GM18868 (cell line): ENCODE results near the gene GRIK1.

ENCODE experiments used
- ATAC-seq: cut with Tn5 transposase; IDR thresholded peaks from one replicate; pipeline ENCODE4 v1.9.1; 2021; ENCODE audit warnings: mild to moderate bottlenecking, moderate library complexity; ENCODE audit not compliant: unreplicated experiment

GRIK1 gene

DNA sequence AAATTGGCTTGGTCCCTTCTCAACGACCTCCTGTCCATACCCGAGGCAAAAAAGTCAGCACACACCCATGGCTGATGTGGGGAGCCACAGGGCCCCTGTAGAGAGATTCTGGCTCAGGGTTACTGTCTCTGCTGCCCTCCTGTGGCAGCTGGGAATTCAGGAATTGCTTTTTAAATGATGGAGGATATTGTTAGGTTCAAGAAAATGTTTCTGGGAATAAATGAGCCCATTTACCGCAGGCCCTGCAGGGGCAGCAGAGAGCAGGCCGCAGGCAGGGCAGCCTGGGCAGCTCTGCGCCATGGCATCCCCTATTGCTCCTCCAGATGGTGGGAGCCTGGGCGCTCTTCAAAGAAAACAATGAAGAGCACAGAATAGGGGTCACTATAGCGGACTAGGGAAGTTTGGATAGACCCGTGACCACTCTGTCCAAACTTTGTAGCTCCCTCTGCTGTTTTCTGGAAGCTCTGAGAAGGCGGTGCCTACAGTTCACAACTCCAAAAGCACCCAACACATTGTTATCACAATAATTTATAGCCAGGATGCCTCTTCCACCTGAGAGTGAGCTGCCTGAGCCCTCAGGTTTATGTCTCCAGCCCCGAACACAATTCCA lies 440.0 kb downstream of the GRIK1 start:
- no peak for ATAC-seq

DNA sequence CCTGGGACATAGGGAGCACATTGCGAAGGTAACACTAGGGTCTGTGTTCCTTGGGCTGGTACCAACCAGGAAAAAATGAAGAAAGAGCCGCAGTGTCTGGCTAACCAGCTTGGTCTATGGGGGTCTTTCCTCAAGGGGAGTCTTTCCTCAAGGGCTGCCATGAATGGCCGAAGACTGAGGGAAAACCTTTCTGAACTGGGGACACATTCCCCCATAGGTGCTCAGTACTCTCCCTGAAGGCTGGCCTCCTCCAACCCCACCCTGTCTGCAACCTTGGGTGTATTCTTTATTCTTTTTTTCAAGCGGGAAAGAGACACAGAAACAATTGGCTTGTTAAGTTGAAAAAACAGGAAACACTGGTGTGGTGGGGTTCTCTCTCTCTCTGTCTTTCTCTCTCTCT lies 440.6 kb downstream of the GRIK1 start:
- ATAC-seq = no peak

DNA sequence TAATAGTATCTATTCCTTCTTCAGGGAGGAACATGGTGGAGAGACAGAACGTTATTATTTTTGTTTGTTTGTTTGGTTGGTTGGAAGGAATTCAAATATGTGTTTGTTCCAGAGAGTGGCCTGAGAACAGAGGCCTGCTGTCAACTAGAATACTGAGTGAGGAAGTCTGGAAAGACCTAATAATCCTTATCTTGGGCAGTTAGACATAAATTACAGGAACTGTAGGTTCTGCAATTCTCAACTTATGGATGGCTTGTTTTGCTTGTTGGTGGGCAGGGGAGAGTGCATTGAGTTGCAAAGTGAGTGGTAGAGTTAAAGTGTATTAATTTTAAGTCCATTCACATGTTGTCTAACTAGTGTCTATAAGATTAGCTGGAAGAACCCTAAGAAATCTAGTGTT lies 443.5 kb downstream of the GRIK1 start:
- ATAC-seq = no peak

DNA sequence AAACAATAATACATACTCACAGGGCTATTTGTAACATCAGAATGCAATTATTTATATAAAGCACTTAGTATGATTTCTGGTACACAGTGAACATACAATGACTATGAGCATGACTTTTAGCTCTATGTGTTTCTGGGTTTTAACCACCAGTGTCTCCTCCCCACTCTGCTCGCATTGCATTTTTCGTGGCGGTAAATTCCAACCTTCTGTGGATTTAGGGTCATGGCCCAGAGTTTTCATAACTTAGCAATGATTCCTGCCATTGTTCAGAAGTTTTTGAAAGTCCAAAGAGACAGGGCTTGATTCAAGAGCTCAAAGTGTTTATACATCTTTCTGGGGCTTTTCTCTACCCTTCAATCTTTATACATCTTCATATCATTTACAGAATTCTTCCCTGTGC lies 449.8 kb downstream of the GRIK1 start:
- no peak for ATAC-seq

DNA sequence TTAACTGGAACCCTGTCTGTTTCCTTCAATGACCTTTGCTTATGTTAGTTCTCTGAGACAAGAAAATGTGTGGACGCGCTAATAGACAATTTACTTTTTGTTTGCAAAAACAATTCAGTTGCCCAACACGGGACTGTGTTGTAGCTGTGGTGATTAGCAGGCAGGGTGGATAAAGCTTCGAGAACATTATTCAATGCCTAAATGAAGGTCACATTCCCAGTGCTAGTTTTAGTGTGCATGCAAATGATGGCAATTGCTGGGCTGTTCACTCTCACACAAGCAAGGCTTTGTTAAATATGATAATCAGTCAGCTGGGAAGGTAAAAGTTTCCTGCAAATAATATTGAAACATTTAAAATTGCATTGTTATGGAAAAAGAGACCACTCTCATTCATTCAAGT lies 452.6 kb downstream of the GRIK1 start:
- ATAC-seq = no peak
